Right ventricle myocardium inferior (tissue), 1 donor: ENCODE measurements around the gene GSTA3. TPM values are rescaled to one million over a fixed set of nuclear protein-coding genes. Genes with fewer than 3 reads are reported as not detected.
"Not testable (repeated sequence)": the region's sequence is repeated elsewhere in the genome, so short reads cannot be mapped to it uniquely, and the experiment has no call there.

Experiments
- ATAC-seq: fragments of 200-7000 bp; cut with Tn5 transposase; one replicate; pipeline ENCODE4 v1.9.1; 2020; ENCODE audit warnings: mild to moderate bottlenecking, moderate library complexity
- DNase-seq: peaks from one replicate; pipeline ENCODE4 v3.0.0; 2021; ENCODE audit errors: missing footprints
- intact Hi-C: fragments of 100-400 bp; cut with DNase I; formaldehyde crosslinking; loops from one replicate; pipeline ENCODE4 v1.11.0; 2022
- total RNA-seq: library from RNA; stranded (reverse); fragmentation: NEBNext Ultra II Directional; extraction: Animal tissue kit (Norgen Biotek cat#: 25700); gene quantifications from one replicate; pipeline ENCODE4 v1.2.1, GENCODE V29; 2021
- donor health status: DM: no; HTN: yes; CAD: no; lungs with severe emphysema.

Gene GSTA3
- total RNA-seq, 1 donor from 2014 or later: not detected

DNA sequence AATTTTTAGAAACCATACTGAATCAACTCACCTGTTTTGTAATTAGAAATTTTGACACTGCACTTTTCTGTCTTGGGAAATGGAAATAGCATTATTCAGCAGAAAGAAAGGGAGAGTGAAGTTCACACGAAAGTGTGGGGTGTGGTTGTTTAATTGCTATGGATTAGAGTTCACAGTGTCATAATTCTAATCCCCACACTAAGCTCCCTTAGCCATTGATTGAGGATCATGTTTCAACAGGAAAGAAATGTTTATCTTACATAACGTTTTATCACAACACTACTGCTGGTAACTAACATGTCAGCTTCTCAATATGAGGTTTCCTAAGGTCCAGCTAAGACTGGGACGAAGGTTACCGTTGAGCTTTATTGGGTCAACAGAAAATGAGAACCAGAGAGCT, 37.5 kb downstream of the GSTA3 start:
- no peak for DNase-seq
- intact Hi-C loops: no loop called here
- no peak for ATAC-seq

DNA sequence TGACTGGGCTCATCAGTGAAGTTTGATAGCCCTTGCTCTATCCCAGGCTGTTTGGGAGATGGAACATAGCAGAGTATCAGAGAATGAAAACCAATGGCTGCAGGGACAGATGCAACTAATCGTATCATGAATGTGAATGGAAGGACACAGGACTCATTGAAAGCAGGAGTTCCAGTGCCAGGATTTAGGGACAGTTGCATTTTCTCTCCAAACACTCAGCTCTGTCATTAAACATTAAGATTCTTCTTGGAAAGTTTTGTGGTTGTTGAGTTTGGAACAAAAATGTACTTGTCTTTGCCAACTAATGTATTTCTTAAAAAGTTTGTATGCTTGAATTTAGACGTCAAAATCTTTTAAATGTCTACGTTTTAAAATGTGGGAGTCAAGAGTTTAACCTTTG, 37.9 kb downstream of the GSTA3 start:
- no peak for DNase-seq
- no peak for ATAC-seq
- intact Hi-C loops: no loop called here

DNA sequence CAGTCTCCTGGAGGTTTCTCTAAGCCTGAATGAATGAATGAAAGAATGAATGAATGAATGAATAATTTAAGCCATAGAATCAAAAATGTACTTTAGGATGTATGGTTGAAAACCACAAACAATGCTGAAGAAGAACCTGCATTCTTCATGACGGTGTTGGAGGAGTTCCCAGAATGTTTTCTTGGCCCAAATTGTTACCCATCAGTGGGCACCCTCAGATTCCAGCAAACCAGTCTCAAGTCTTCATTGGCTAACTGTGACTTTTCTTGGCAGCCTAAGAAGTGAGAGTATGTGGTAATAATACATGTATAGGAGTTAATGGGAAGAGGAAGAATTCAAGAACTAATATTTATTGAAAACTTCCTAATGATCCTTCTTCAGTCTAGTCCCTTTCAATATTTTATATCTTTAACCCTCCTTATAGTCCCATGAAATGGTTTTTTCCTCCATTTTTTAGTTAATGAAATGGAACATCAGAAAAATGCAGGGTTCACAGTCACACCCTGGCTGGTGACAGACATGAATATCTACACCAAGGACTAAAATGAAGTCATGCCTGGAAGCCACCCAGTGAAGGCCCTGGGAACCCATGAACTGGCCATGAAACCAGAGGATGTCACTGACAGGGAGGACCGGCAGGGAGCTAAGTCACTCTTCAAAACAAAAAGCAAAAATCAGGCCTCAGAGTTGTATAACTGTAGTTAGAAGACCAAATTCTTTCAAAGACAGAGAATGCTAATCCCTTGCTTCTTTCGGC, 39.0 kb downstream of the GSTA3 start:
- ATAC-seq, intact Hi-C loops, DNase-seq: not testable (repeated sequence)

DNA sequence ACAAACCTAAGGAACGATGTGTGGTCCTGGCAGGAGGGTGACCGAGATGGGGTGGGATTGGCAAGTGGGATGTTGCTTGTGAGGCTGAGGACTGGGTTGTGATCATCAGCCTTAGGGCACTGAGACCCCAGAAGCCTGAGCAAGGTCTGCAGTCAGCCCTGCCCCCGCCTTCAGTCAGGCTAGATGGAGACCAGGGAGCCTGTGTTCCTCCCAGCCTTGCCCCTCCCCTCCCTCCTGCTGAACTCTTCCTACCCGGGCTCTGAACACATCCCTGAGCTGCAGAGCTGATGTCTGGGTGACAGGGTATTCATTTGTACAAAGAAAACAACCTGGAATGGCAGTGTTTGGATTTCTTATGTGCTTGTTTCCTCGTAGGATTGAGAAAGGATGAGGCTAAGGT, 40.6 kb downstream of the GSTA3 start:
- ATAC-seq, intact Hi-C loops: not testable (repeated sequence)

DNA sequence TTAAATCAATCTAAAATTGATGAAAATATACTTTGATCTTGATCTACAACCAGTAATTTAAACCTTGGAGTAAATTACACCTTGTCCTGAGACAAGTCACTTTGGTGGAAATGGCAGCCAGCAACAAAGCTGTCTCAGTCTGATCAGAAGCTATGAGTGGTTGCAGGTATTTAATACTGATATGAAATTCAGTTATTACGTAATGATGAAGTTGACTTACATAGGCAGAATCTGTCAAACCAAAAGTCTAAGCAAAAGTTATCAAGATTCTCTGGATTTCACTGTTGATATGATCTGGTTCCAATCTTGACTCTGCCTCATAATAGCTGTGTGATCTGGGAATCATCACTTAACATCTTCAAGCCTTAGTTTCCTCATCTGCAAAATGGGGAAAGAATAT, 41.3 kb downstream of the GSTA3 start:
- no peak for ATAC-seq
- no peak for DNase-seq
- intact Hi-C loops: no loop called here

More for the DNA sequence above, 40.6 kb downstream of the GSTA3 start:
- not testable (repeated sequence) for DNase-seq

DNA sequence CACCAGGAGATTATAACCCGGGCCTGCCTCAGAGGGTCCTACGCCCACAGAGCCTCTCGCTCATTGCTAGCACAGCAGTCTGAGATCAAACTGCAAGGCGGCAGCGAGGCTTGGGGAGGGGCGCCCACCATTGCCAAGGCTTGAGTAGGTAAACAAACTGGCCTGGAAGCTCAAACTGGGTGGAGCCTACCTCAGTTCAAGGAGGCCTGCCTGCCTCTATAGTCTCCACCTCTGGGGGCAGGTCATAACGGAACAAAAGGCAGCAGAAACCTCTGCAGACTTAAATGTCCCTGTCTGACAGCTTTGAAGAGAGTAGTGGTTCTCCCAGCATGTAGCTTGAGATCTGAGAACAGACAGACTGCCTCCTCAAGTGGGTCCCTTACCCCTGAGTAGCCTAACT, 48.3 kb downstream of the GSTA3 start:
- DNase-seq, ATAC-seq, intact Hi-C loops: not testable (repeated sequence)

DNA sequence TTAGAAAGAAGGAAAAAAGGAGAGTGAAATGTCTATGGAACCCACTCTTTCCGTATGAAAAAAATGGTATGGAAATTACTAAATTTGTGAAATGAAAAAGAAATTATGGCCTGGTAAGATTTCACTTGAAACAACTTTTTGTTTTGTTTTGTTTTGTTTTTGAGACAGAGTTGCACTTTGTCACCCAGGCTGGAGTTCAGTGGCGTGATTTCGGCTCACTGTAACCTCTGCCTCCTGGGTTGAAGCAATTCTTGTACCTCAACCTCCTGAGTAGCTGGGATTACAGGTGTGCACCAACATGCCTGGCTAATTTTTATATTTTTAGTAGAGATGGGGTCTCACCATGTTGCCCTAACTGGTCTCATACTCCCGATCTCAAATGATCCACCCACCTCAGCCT, 51.1 kb downstream of the GSTA3 start:
- DNase-seq (no peak), ATAC-seq (no peak)
- intact Hi-C loops: no loop called here

DNA sequence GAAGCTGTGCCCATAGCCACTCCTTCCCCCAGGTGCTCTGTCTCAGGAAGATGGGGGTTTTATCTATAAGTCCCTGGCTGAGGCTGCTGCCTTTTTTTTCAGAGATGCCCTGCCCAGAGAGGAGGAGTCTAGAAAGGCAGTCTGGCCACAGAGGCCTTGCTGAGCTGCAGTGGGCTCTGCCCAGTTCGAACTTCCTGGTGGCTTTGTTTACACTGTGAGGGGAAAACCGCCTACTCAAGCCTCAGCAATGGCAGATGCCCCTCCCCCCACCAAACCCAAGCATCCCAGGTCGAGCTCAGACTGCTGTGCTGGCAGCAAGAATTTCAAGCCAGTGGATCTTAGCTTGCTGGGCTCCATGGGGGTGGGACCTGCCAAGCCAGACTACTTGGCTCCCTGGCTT, 53.4 kb downstream of the GSTA3 start:
- DNase-seq, intact Hi-C loops, ATAC-seq: not testable (repeated sequence)

DNA sequence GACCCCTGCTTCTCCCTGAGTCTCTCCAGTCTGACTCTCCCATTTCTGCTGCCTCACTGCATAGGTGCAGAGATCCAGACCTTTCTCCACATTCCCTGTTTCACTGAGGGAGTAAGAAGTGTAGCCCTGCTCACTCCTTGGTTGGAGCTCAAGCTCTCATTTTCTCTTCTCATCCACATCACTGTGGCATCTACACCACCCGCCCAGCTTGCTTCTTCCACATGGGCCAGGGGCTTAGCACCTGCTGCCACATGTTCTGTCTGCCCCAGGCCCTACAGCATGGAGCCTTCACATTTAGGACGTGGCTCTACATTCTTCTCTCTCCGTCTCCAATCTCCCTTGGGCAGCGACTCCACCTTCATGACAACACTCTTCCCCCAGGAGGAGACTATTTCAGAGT, 60.4 kb downstream of the GSTA3 start:
- ATAC-seq (no peak), DNase-seq (no peak)
- intact Hi-C loops: no loop called here

Other genes starting within 250 kb of the GSTA3 start
- gene TMEM14A, start 238.6 kb downstream of the GSTA3 start, total RNA-seq: 8.7 TPM
- gene GSTA2, start 146.2 kb downstream of the GSTA3 start, total RNA-seq: not detected
- gene GSTA1, start 105.9 kb downstream of the GSTA3 start, total RNA-seq: not detected
- not detected for gene GSTA5, start 68.9 kb downstream of the GSTA3 start, total RNA-seq
- gene GSTA4, start 85.6 kb upstream of the GSTA3 start, total RNA-seq: 10.6 TPM
- gene CILK1, start 152.1 kb upstream of the GSTA3 start, total RNA-seq: 6.4 TPM
- 54.7 TPM for gene FBXO9, start 155.7 kb upstream of the GSTA3 start, total RNA-seq
- not detected for gene GCM1, start 239.1 kb upstream of the GSTA3 start, total RNA-seq